Breast epithelium (tissue), 4 donors: ENCODE measurements around the gene CENPE. TPM values are rescaled to one million over a fixed set of nuclear protein-coding genes. Genes with fewer than 3 reads are reported as not detected.

Source experiments
- DNase-seq, 2 donors: peaks; one replicate each; pipeline ENCODE4 v3.0.0-alpha.2; 2019; ENCODE audit warnings: low spot score in 2 of 2
- H3K27ac ChIP-seq, 2 donors: fragments of 200-600 bp; sonication (generic) in 1 of 2; one replicate each; pipeline ENCODE4 v1.5.1; 2016 to 2019; ENCODE audit warnings: mild to moderate bottlenecking in 1 of 2
- H3K27me3 ChIP-seq, 2 donors: fragments of 200-600 bp; sonication (generic) in 1 of 2; one replicate each; pipeline versions ENCODE4 v1.5.1 to v1.6.0; 2017 to 2019; ENCODE audit warnings: control low read depth in 1 of 2, mild to moderate bottlenecking in 1 of 2
- H3K36me3 ChIP-seq: fragments of 200-600 bp; one replicate; pipeline ENCODE4 v1.5.1; 2019
- H3K4me1 ChIP-seq, 2 donors: fragments of 200-600 bp; sonication (generic); one replicate each; pipeline ENCODE4 v1.5.1; 2016 to 2019; ENCODE audit warnings: control low read depth in 1 of 2
- H3K4me3 ChIP-seq, 3 donors: fragments of 200-600 bp; sonication (generic); 1 replicate in 2 of 3; 2 replicates in 1 of 3; pipeline ENCODE4 v1.5.1; 2016 to 2019; ENCODE audit warnings: mild to moderate bottlenecking in 3 of 3, moderate library complexity in 2 of 3
- H3K9me3 ChIP-seq, 2 donors: fragments of 200-600 bp; sonication (generic) in 1 of 2; one replicate each; pipeline ENCODE4 v1.5.1; 2016 to 2019; ENCODE audit warnings: control low read depth in 1 of 2
- CTCF ChIP-seq, 3 donors: fragments of 450-650 bp; IDR thresholded peaks; one replicate each; pipeline ENCODE4 v1.5.1; 2016 to 2017; ENCODE audit warnings: antibody characterized with exemption in 3 of 3, mild to moderate bottlenecking in 3 of 3, moderate library complexity in 3 of 3
- POLR2A ChIP-seq: fragments of 450-650 bp; IDR thresholded peaks from one replicate; pipeline ENCODE4 v1.6.1; 2016; ENCODE audit warnings: antibody characterized with exemption, mild to moderate bottlenecking, moderate library complexity
- POLR2AphosphoS5 ChIP-seq, 3 donors: sonication (generic); formaldehyde crosslinking; IDR thresholded peaks; one replicate each; pipeline ENCODE4 v1.6.1; 2017; ENCODE audit warnings: antibody characterized with exemption in 3 of 3
- intact Hi-C: fragments of 100-400 bp; cut with DNase I; formaldehyde crosslinking; loops from one replicate; pipeline ENCODE4 v1.15.1; 2023; ENCODE audit warnings: low total_unique reads
- total RNA-seq, 3 donors: library from RNA; depleted of rRNA; stranded (reverse); fragments of >200 nt; gene quantifications; one replicate each; pipeline ENCODE4 v1.1.0, GENCODE V29; 2016

Gene CENPE
- total RNA-seq, 3 donors from 2014 or later: 0.33 to 2.6 (median 1.3) TPM

DNA sequence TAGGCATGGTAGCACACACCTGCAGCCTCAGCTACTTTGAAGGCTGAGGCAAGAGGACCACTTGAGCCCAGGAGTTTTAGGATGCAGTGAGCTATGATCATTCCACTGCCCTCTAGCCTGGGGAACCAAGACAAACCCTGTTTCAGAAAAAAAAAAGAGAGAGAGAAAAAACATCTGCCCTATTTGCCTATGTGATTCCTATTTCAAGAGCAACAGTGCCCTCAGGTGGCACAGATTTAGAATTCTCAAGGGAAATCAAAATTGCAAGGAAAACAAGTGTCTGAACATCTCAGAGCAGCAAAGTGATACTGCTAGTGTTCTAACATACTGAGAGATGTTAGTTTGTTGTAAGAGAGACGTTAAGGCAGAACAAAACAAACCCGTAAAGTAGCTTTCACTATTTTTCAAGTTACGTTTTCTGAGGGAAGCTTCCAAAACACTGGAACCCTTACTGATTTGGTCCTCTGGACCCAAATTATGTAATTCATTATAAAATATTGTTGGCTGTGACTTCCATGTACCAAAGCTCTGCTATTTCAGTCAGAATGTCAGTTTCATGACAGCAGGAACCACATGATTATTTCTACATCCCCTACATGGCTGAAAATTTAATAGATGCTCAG lies 106.4 kb downstream of the CENPE start:
- Histone ChIP-seq H3K36me3 (no peaks in the 10 kb centered on the region), H3K9me3 (no peaks in the 10 kb centered on the region), H3K4me3 (no peak overlapping the region), H3K4me1 (no peaks in the 10 kb centered on the region), H3K27me3 (no peaks in the 10 kb centered on the region), H3K27ac (no peak overlapping the region)
- intact Hi-C loops: no loop called here
- TF ChIP-seq POLR2A (no peak), CTCF (IDR thresholded peaks at IDR 0.05) (peak in 2 of 3 donors; percentile 27 to 37), POLR2AphosphoS5 (IDR thresholded peaks at IDR 0.05) (no peak)
- DNase-seq: no peak

GRCh38 chr4:103089481-103089880 lies 108.7 kb downstream of the CENPE start:
- DNase-seq: no peak
- no peaks in the 10 kb centered on the region for H3K27me3 ChIP-seq
- intact Hi-C loops: no loop called here
- H3K4me1 ChIP-seq: no peaks in the 10 kb centered on the region
- TF ChIP-seq POLR2A: no peak
- TF ChIP-seq POLR2AphosphoS5 (IDR thresholded peaks at IDR 0.05): no peak
- no peak for TF ChIP-seq CTCF (IDR thresholded peaks at IDR 0.05)
- H3K4me3 ChIP-seq: no peak overlapping the region
- H3K9me3 ChIP-seq: no peaks in the 10 kb centered on the region
- H3K27ac ChIP-seq: no peak overlapping the region
- H3K36me3 ChIP-seq: peaks cover 5% of the 10 kb centered on the region

GRCh38 chr4:103086551-103086950 lies 111.6 kb downstream of the CENPE start:
- H3K27ac ChIP-seq: no peak overlapping the region
- no peaks in the 10 kb centered on the region for H3K27me3 ChIP-seq
- H3K4me3 ChIP-seq: no peak overlapping the region
- no peaks in the 10 kb centered on the region for H3K9me3 ChIP-seq
- intact Hi-C loops: no loop called here
- DNase-seq: no peak
- H3K4me1 ChIP-seq: no peaks in the 10 kb centered on the region
- peaks cover 5% of the 10 kb centered on the region for H3K36me3 ChIP-seq
- no peak for TF ChIP-seq POLR2AphosphoS5 (IDR thresholded peaks at IDR 0.05)
- no peak for TF ChIP-seq POLR2A
- no peak for TF ChIP-seq CTCF (IDR thresholded peaks at IDR 0.05)

DNA sequence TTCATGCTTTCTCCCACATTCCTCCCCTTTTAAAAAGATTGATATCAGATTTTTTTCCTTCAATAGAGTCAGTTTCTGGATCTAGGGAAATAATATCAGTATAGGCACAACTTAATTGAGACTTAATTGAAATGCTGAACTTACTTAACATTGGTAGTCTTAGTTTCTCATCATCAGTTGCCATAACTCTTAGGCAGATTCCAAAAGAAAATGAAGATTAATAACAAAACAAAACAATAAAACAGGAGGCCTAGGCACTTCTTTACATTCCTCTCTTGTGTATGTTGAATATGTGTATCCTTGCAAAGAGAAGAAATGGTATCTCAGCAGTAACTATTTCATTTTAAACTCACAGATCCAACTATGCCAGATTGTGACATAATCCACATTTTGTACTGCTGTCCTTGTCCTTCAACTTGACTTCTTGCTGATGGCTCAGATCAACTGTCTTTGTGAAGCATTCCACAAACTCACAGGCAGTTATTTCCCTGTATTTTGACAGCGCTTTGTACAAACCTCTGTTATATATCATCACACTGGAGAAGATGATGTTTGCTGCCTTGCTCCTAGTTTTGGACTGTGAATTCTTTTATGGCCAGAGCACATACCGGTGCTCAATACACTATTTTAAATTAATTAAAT lies 112.5 kb downstream of the CENPE start:
- intact Hi-C loops: no loop called here
- Histone ChIP-seq H3K4me1 (no peaks in the 10 kb centered on the region), H3K4me3 (no peak overlapping the region), H3K27me3 (no peaks in the 10 kb centered on the region), H3K36me3 (peaks cover 5% of the 10 kb centered on the region), H3K27ac (no peak overlapping the region), H3K9me3 (no peaks in the 10 kb centered on the region)
- TF ChIP-seq CTCF (IDR thresholded peaks at IDR 0.05): no peak
- no peak for TF ChIP-seq POLR2A
- no peak for TF ChIP-seq POLR2AphosphoS5 (IDR thresholded peaks at IDR 0.05)
- no peak for DNase-seq

DNA sequence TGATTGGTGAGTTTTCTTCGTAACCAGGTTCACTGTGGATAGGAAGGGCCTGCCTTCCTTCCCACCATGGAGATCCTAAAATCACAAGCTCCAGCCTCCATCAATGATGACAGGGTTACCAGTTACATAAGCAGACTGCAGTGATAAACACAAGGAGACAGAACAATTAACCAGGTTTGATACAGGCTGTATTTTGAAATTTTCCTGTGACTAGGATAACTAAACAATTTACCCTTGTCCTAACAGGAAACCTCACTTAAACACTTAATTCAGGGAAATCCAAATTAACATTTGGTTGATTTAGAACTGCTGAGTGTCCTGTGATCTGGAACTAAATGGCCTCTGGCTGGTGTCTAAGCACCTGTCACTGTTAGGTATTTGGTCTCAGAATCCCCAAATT lies 118.5 kb downstream of the CENPE start:
- no peak for DNase-seq
- Histone ChIP-seq H3K4me3 (no peak overlapping the region), H3K36me3 (no peaks in the 10 kb centered on the region), H3K27ac (no peak overlapping the region), H3K4me1 (no peaks in the 10 kb centered on the region), H3K27me3 (no peaks in the 10 kb centered on the region), H3K9me3 (no peaks in the 10 kb centered on the region)
- intact Hi-C loops: no loop called here
- TF ChIP-seq POLR2A (no peak), CTCF (IDR thresholded peaks at IDR 0.05) (no peak), POLR2AphosphoS5 (IDR thresholded peaks at IDR 0.05) (no peak)
